Hematopoietic multipotent progenitor cell treated with erythropoietin and hydrocortisone succinate and interleukin-3 and kit ligand, for 8 days (in vitro differentiated cells): ENCODE data around the gene HNMT.
"Not testable (repeated sequence)": the region's sequence is repeated elsewhere in the genome, so short reads cannot be mapped to it uniquely, and the experiment has no call there.

Experiments
- DNase-seq: peaks from one replicate; pipeline ENCODE4 v3.0.0-alpha.2; 2015

Gene HNMT

GRCh38 chr2:137964066-137964858, at the start of gene HNMT:
Gene HNMT (plus strand): TSS chr2:137964473. CDS start chr2:137964492, 19 bp downstream.
- peak; percentile 90 for DNase-seq

GRCh38 chr2:137921105-137921880, 43.0 kb upstream of the HNMT start:
- no peak for DNase-seq

- DNase-seq: not testable (repeated sequence)
Observed at GRCh38 chr2:137922171-137922570, 42.1 kb upstream of the HNMT start.

- DNase-seq: no peak
Observed at GRCh38 chr2:137924019-137924418, 40.3 kb upstream of the HNMT start.

- DNase-seq: no peak
Observed at GRCh38 chr2:137925599-137925998, 38.7 kb upstream of the HNMT start.

- DNase-seq: no peak
Observed at GRCh38 chr2:137927846-137928245, 36.4 kb upstream of the HNMT start.

GRCh38 chr2:137928547-137929518, 35.4 kb upstream of the HNMT start:
- DNase-seq: no peak

GRCh38 chr2:137929519-137929916, 34.8 kb upstream of the HNMT start:
- DNase-seq: no peak

- DNase-seq: no peak
Observed at GRCh38 chr2:137930146-137930545, 34.1 kb upstream of the HNMT start.

GRCh38 chr2:137935591-137935990, 28.7 kb upstream of the HNMT start:
- no peak for DNase-seq

GRCh38 chr2:137937246-137937645, 27.0 kb upstream of the HNMT start:
- DNase-seq: no peak

GRCh38 chr2:137937778-137938177, 26.5 kb upstream of the HNMT start:
- DNase-seq: no peak

- no peak for DNase-seq
Observed at GRCh38 chr2:137938204-137938603, 26.1 kb upstream of the HNMT start.

GRCh38 chr2:137939026-137939425, 25.2 kb upstream of the HNMT start:
- no peak for DNase-seq

- no peak for DNase-seq
Observed at GRCh38 chr2:137940154-137940553, 24.1 kb upstream of the HNMT start.

- DNase-seq: no peak
Observed at GRCh38 chr2:137942037-137942832, 22.0 kb upstream of the HNMT start.

- no peak for DNase-seq
Observed at GRCh38 chr2:137942833-137943677, 21.2 kb upstream of the HNMT start.

GRCh38 chr2:137943678-137944347, 20.5 kb upstream of the HNMT start:
- DNase-seq: peak; percentile 14

- no peak for DNase-seq
Observed at GRCh38 chr2:137944714-137945113, 19.6 kb upstream of the HNMT start.

- DNase-seq: no peak
Observed at GRCh38 chr2:137945229-137945628, 19.0 kb upstream of the HNMT start.

GRCh38 chr2:137946227-137946626, 18.0 kb upstream of the HNMT start:
- DNase-seq: no peak
